ENCODE results near the gene MAGEA9B. TPM values are rescaled to one million over a fixed set of nuclear protein-coding genes. Genes with fewer than 3 reads are reported as not detected.
"Not testable (repeated sequence)": the region's sequence is repeated elsewhere in the genome, so short reads cannot be mapped to it uniquely, and the experiment has no call there.

The MAGEA9B gene, protein sequence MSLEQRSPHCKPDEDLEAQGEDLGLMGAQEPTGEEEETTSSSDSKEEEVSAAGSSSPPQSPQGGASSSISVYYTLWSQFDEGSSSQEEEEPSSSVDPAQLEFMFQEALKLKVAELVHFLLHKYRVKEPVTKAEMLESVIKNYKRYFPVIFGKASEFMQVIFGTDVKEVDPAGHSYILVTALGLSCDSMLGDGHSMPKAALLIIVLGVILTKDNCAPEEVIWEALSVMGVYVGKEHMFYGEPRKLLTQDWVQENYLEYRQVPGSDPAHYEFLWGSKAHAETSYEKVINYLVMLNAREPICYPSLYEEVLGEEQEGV
- polyA plus RNA-seq (ENCODE audit: low read depth in 6 of 6), result not detected

DNA sequence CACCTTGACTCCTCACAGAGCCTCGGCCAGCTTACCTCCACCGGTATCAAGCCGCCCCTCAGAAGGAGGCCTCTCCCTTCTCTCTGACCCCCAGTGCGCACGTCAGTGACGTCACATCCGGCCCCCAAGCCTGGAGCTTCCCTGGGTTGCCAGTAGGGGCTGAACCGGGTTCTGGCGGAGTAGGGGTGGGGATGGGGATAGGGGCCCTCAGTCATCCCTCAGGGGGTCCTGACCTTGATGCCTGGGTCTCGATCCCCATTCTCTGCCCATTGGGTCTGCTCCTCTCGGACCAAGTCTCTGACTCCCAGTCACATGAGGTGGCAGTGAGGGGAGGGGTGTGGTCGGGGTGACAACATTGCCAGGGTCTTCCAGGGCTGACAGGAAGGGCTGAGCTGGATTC lies at the start of gene MAGEA9B:
TSS of gene MAGEA9B (minus strand) at position 101 of the 400 bp plus-strand sequence. CDS start 4,280 bp downstream, outside the sequence.
- H3K4me3 Mint-ChIP-seq; H3K36me3 Mint-ChIP-seq; H3K4me1 Mint-ChIP-seq; H3K27me3 Mint-ChIP-seq; H3K27ac Mint-ChIP-seq; H3K9me3 Mint-ChIP-seq; DNase-seq; ATAC-seq (ENCODE audit: low read depth in 2 of 2): not testable (repeated sequence)

DNA sequence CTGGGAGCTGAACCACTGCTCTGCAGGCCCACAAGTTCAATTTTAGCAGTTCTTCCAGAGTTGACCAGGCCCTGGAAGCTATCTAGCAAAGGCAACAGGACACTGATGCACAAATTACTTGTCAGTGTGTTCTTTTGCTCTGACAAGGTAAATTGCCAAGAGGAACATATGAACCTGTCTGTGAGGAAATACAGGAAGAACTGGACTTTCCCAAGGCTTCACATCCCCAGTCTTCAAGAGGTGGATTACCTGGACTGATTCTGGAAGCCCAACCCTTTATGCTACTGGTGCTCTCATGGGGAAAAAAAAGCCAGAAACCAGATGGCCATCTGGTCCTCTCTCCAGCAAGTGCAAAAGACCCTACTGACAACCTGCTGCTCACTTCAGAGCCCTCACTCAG lies 46.3 kb upstream of the MAGEA9B start:
- no peak for DNase-seq
- Mint-ChIP-seq H3K27ac (peak overlapping the region in 1 of 6 donors; percentile 11), H3K4me3 (peak overlapping the region in 1 of 8 donors; percentile 97), H3K27me3 (peaks cover 4 to 15% (median 9%) of the 10 kb centered on the region in 3 donors), H3K4me1 (peaks cover 17 to 31% (median 28%) of the 10 kb centered on the region in 3 donors), H3K9me3 (peaks cover 0 to 2% (median 0%) of the 10 kb centered on the region in 7 donors), H3K36me3 (peaks cover 3 to 7% of the 10 kb centered on the region in 2 donors)
- no peak for ATAC-seq (ENCODE audit: low read depth in 2 of 2)

DNA sequence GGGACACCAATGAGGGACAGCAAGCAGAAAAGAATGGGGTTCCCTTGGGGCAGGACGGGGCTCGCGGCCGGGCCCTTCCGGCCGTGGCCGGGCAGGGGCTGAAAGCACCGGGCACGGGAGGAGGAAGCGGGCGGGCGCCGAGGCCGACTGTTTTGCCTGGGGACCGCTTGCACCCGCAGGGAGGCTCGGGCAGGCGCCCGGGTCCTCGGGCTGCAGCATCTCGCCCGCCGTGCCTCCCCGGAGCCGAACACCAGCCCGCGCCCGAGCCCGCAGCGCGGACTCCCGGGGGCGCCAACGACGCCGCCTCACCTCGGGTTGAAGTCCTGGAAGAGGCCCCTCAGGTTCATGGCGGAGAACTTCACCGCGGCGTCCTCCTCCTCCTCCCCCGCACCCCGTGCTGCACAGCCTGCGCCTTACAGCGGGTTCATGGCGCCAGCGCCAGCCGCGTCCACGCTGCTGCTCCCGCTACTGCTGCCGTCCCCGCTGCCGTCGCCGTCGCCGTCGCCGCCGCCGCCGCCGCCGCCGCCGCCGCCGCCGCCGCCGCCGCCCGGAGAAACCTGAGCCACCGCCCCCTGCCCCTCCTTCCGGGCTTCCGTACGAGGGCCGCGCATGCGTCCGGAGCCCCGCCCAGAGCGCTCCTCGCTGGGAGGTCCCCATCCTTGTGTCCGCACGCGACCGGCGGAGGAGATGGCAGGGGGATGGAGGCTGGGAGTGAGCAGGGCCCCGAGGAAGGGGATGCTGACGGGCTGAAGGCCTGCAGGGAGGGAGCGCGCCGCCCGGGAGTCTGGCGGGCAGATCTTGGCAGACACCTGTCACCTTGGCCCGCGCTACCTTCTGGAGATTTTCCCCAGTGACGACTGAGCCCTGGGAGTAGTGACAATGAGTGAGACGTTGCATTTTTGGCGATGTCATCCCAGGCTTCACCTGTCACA lies 44.2 kb upstream of the MAGEA9B start, which contains the start of gene TMEM185A:
TSS of gene TMEM185A (minus strand) at position 559 of the 932 bp plus-strand sequence. CDS start at position 347, 212 bp downstream.
- ATAC-seq (ENCODE audit: low read depth in 2 of 2), result peak; percentile 83 to 89
- Mint-ChIP-seq H3K27me3 (peaks cover 4 to 9% (median 9%) of the 10 kb centered on the region in 3 donors), H3K9me3 (no peaks in the 10 kb centered on the region), H3K36me3 (peaks cover 0 to 7% of the 10 kb centered on the region in 2 donors), H3K4me1 (peaks cover 17 to 34% (median 28%) of the 10 kb centered on the region in 3 donors), H3K4me3 (peak within 1 kb of the TSS; percentile 89 to 97 (median 94)), H3K27ac (peak within 1 kb of the TSS; percentile 18 to 96 (median 78))
- peak; percentile 71 for DNase-seq

DNA sequence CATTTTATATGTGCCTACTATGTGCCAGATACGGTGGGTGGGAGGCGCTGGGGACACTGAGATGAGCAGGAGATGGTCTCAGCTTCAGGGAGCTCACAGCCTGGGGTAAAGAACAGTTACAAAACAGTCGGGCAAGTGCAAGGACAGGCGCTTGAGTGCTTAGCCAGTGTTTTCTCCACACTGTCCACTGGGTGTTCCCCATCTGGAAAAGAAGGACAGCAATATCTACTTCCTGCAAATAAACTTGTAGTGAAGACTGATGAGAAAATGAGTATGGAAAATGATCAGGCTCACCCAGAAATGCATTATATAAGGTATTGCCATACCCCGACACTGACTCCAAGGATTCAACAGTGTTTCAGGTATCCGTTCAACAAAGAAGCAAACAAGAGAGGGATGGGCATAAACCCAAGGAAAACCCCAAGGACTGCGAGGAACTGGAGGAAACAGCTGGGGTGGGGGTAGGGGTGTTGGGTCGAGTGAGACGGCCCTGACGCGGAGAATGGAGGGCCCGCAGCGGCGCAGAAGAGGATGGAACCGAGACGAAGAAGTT lies 43.5 kb upstream of the MAGEA9B start:
- peaks cover 17 to 36% (median 28%) of the 10 kb centered on the region in 3 donors for H3K4me1 Mint-ChIP-seq
- DNase-seq (no peak), ATAC-seq (ENCODE audit: low read depth in 2 of 2) (peak; percentile 15 to 21)
- H3K9me3 Mint-ChIP-seq, result no peaks in the 10 kb centered on the region
- peak overlapping the region; percentile 18 to 96 (median 78) for H3K27ac Mint-ChIP-seq
- peaks cover 0 to 7% of the 10 kb centered on the region in 2 donors for H3K36me3 Mint-ChIP-seq
- peaks cover 4 to 8% (median 7%) of the 10 kb centered on the region in 3 donors for H3K27me3 Mint-ChIP-seq
- peak overlapping the region; percentile 89 to 97 (median 94) for H3K4me3 Mint-ChIP-seq

DNA sequence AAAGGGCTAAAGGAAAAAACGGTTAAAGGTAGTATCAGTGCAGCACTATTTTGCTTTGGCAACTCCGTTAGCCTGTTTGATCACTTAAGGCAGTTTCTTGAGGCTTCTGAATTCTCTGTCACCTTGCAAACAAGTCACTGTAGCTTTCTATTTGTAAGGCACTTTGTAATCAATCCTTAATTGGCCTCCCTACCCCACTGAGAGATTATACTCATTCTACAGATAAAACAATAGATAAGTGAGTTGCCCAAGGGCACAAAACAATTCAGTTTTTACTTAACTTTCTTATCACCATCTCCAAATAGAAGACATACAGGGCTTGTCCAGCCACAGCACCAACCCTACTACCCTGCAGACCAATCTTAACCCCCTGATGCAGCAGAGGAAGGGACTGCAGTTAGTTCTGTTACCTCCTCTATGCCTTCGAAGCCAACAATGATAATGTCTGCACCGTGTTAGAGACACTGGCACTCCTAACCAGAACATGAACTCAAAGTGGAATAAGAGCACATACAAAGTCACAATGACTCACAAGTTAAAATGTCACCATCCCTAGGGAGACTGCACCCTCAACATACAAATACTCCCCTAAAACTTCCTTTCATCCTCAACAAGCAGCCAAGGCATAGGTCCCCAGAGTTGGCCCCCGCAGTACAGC lies 42.6 kb upstream of the MAGEA9B start:
- no peak for DNase-seq
- H3K9me3 Mint-ChIP-seq, result no peaks in the 10 kb centered on the region
- no peak for ATAC-seq (ENCODE audit: low read depth in 2 of 2)
- peak overlapping the region; percentile 14 to 97 (median 92) for H3K4me3 Mint-ChIP-seq
- peaks cover 0 to 4% (median 2%) of the 10 kb centered on the region in 3 donors for H3K27me3 Mint-ChIP-seq
- H3K27ac Mint-ChIP-seq, result peak overlapping the region in 4 of 6 donors; percentile 5 to 90 (median 61)
- peaks cover 0 to 7% of the 10 kb centered on the region in 2 donors for H3K36me3 Mint-ChIP-seq
- peaks cover 17 to 36% (median 28%) of the 10 kb centered on the region in 3 donors for H3K4me1 Mint-ChIP-seq

DNA sequence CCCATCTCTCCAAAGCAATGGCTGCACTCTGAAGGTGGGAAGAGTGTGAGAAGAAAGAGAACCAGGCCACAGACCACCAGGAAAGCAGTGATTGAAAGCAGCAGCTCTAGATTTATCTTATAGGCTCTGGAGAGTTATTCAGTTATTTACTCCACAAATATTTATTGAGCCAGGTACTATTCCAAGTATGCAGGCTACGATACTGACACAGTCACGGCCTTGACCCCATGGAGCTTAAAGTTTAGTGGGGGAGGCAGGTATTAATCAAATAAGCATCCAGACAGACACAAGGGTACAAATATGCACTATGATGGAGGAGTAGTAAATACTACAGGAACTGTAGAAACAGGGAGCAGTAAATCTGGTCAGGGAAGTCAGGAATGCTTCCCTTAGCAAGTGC lies 41.5 kb upstream of the MAGEA9B start:
- Mint-ChIP-seq H3K27me3 (peaks cover 0 to 4% (median 0%) of the 10 kb centered on the region in 3 donors), H3K27ac (no peak overlapping the region), H3K4me3 (peak overlapping the region in 1 of 8 donors; percentile 97), H3K9me3 (no peaks in the 10 kb centered on the region), H3K4me1 (peaks cover 20 to 36% (median 35%) of the 10 kb centered on the region in 3 donors), H3K36me3 (peaks cover 0 to 7% of the 10 kb centered on the region in 2 donors)
- DNase-seq, result no peak
- ATAC-seq (ENCODE audit: low read depth in 2 of 2), result no peak

DNA sequence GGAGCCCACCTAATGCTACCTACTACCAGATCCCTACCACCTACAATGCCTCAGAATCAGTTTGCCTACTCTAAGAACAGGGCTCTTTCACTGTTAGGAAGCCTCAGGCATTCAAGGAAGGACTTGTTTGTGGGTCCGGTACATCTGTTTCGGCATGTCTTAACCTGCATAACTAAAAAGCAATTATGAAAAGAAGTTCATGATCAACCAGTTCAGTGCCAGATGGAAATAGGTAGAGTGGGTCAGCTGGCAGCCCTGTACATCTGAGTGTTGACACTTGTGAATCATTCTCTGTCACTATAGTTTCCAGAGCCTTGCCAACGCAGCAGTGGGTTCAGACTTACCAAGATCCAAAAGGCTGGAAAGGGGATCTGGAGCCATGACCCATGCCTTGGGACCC lies 41.0 kb upstream of the MAGEA9B start:
- ATAC-seq (ENCODE audit: low read depth in 2 of 2) (no peak), DNase-seq (no peak)
- peaks cover 20 to 36% (median 35%) of the 10 kb centered on the region in 3 donors for H3K4me1 Mint-ChIP-seq
- H3K9me3 Mint-ChIP-seq, result no peaks in the 10 kb centered on the region
- no peak overlapping the region for H3K4me3 Mint-ChIP-seq
- H3K27me3 Mint-ChIP-seq, result peaks cover 0 to 4% (median 0%) of the 10 kb centered on the region in 3 donors
- peaks cover 0 to 7% of the 10 kb centered on the region in 2 donors for H3K36me3 Mint-ChIP-seq
- H3K27ac Mint-ChIP-seq, result peak overlapping the region in 1 of 6 donors; percentile 57

DNA sequence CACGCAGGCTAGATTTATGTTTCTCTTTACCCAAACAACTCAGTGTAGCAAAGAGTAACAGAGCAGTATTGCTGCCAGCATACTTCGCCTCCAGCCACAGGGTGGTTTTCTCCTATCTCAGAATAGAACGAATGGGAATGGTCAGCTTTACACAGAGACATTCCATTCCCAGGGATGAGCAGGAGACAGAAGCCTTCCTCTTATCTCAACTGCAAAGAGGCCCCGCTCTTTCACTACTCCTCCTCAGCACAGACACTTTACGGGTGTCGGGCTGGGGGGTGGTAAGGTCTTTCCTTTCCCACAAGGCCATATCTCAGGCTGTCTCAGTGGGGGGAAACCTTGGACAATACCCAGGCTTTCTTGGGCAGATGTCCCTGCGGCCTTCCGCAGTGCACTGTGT lies 39.6 kb upstream of the MAGEA9B start:
- not testable (repeated sequence) for H3K27ac Mint-ChIP-seq; H3K9me3 Mint-ChIP-seq; H3K27me3 Mint-ChIP-seq; DNase-seq; ATAC-seq (ENCODE audit: low read depth in 2 of 2); H3K36me3 Mint-ChIP-seq
- peaks cover 20 to 30% (median 29%) of the 10 kb centered on the region in 3 donors for H3K4me1 Mint-ChIP-seq
- H3K4me3 Mint-ChIP-seq, result peak overlapping the region in 1 of 8 donors; percentile 43

DNA sequence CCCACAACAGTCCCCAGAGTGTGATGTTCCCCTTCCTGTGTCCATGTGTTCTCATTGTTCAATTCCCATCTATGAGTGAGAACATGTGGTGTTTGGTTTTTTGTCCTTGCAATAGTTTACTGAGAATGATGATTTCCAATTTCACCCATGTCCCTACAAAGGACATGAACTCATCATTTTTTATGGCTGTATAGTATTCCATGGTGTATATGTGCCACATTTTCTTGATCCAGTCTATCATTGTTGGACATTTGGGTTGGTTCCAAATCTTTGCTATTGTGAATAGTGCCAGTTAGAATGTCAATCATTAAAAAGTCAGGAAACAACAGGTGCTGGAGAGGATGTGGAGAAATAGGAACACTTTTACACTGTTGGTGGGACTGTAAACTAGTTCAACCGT lies 32.4 kb upstream of the MAGEA9B start:
- not testable (repeated sequence) for H3K4me3 Mint-ChIP-seq; H3K27ac Mint-ChIP-seq; H3K36me3 Mint-ChIP-seq; DNase-seq; H3K27me3 Mint-ChIP-seq; ATAC-seq (ENCODE audit: low read depth in 2 of 2); H3K9me3 Mint-ChIP-seq; H3K4me1 Mint-ChIP-seq

DNA sequence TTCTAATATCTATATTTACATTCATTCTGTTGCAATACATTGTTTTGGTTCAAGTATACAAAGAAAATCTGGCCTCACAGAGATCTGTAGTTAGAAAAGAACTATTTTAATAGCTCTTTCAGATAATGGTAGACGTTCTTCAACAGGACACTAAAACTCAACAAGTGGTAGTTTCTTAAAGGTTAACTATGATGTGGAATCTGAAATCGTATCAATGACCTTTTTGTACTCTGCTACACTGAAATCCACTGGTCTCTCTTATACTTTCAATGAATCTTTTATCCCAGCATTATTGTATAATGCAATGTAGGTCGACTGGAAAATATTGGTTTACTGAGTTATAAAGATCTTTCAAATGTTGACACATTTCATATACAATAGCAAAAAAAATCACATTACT lies 31.6 kb upstream of the MAGEA9B start:
- H3K27ac Mint-ChIP-seq, result no peak overlapping the region

DNA sequence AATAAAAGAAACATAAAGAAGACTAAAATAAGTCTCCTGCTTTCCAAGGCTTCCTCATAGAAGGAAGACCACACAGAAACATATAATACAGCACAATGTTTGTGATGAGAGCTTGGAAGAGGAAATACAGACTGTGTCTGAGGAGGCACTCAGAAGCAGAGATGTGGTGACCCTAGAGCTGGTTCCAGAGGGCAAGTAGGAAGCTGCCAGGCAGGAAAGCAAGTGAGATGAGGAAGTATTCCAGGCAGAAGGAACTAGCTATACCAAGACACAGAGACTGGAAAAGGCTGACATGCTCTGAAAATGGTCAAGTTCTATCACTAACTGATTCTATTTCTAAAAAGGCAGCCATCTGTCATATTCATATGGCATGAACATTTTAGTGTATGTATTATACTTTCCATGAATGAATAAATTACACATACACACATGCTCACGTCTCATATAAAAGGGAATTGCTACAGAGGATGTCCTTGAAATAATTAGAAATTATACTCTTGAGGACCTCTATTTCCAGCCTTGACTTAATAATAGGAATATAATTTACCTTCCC lies 24.4 kb upstream of the MAGEA9B start:
- Mint-ChIP-seq H3K9me3 (peaks cover 0 to 4% (median 0%) of the 10 kb centered on the region in 7 donors), H3K36me3 (peaks cover 0 to 7% of the 10 kb centered on the region in 2 donors), H3K4me1 (peaks cover 3 to 16% (median 6%) of the 10 kb centered on the region in 3 donors), H3K4me3 (no peak overlapping the region), H3K27ac (no peak overlapping the region), H3K27me3 (no peaks in the 10 kb centered on the region)
- DNase-seq (no peak), ATAC-seq (ENCODE audit: low read depth in 2 of 2) (no peak)

More for the DNA sequence above, 31.6 kb upstream of the MAGEA9B start:
- H3K4me1 Mint-ChIP-seq, result peaks cover 3 to 6% (median 6%) of the 10 kb centered on the region in 3 donors
- no peaks in the 10 kb centered on the region for H3K27me3 Mint-ChIP-seq
- DNase-seq (no peak), ATAC-seq (ENCODE audit: low read depth in 2 of 2) (no peak)
- no peak overlapping the region for H3K4me3 Mint-ChIP-seq
- H3K9me3 Mint-ChIP-seq, result peaks cover 0 to 4% (median 0%) of the 10 kb centered on the region in 7 donors
- no peaks in the 10 kb centered on the region for H3K36me3 Mint-ChIP-seq

DNA sequence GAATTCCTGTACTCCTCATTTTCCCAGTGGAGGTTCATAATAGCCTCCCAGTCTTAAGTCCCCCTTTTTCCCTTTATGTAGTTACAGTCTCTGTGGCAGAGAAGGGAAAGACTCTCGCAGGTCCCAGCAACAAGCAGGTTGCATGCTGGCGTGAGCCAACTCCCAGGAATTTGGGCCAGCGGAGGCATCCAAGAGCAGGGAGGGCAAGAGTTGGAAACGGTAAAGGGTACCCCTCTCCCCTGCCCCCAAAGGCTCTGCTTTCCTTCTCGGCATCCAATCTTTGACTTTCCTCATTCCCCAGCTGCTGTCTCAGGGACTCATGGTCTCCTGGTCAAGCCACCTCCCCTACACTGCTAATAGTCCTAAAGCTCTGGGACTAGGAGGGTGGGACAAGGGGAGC lies 23.3 kb upstream of the MAGEA9B start:
- H3K36me3 Mint-ChIP-seq, result peaks cover 0 to 13% of the 10 kb centered on the region in 2 donors
- H3K27ac Mint-ChIP-seq, result no peak overlapping the region
- ATAC-seq (ENCODE audit: low read depth in 2 of 2), result no peak
- H3K27me3 Mint-ChIP-seq, result no peaks in the 10 kb centered on the region
- DNase-seq, result no peak
- H3K4me3 Mint-ChIP-seq, result no peak overlapping the region
- no peaks in the 10 kb centered on the region for H3K9me3 Mint-ChIP-seq
- H3K4me1 Mint-ChIP-seq, result peaks cover 0 to 16% (median 3%) of the 10 kb centered on the region in 3 donors
